K562 (cell line): ENCODE data around the gene SENP3. TPM values are rescaled to one million over a fixed set of nuclear protein-coding genes. Genes with fewer than 3 reads are reported as not detected.

Experiments
- ARID4B ChIP-seq: sonication (generic); formaldehyde crosslinking; IDR thresholded peaks from 2 replicates; pipeline ENCODE4 v1.8.0; 2022; ENCODE audit warnings: mild to moderate bottlenecking, missing genetic modification reagents
- MEIS2 ChIP-seq: fragments of 450-650 bp; IDR thresholded peaks from 2 replicates; pipeline ENCODE4 v1.6.1; 2014; ENCODE audit warnings: mild to moderate bottlenecking; ENCODE audit not compliant: partially characterized antibody
- NCOA2 ChIP-seq, 2 experiments: fragments of 450-650 bp; IDR thresholded peaks; 2 replicates each; pipeline ENCODE4 v1.6.1; 2018; ENCODE audit warnings: mild to moderate bottlenecking in 2 of 2, moderate library complexity in 1 of 2; ENCODE audit not compliant: partially characterized antibody in 2 of 2
- PKNOX1 ChIP-seq: fragments of 450-650 bp; IDR thresholded peaks from 2 replicates; pipeline ENCODE4 v1.6.1; 2016
- POLR2AphosphoS5 ChIP-seq: IDR thresholded peaks from 2 replicates; pipeline ENCODE4 v1.6.1; 2011; ENCODE audit warnings: mild to moderate bottlenecking, low read depth, low read length, moderate library complexity; ENCODE audit not compliant: control insufficient read depth, insufficient read depth
- RCOR1 ChIP-seq, 2 experiments: IDR thresholded peaks; 2 replicates each; pipeline ENCODE4 v1.6.1; 2012; ENCODE audit warnings: low read depth in 2 of 2, low read length in 2 of 2, borderline replicate concordance in 1 of 2, improper control_type of control experiment in 1 of 2
- RNF219 ChIP-seq: fragments of 250-450 bp; sonication (Bioruptor Pico); IDR thresholded peaks from 2 replicates; pipeline ENCODE4 v1.5.0; 2022; ENCODE audit warnings: mild to moderate bottlenecking
- TCFL5 ChIP-seq: fragments of 250-450 bp; sonication (Bioruptor Pico); conservative IDR thresholded peaks from 2 replicates; pipeline ENCODE4 v1.6.1; 2021; ENCODE audit warnings: mild to moderate bottlenecking, moderate library complexity, matching md5 sums
- TRIM25 ChIP-seq: fragments of 450-650 bp; IDR thresholded peaks from 2 replicates; pipeline ENCODE4 v1.7.0; 2016; ENCODE audit warnings: borderline replicate concordance
- ZBTB33 ChIP-seq: sonication (generic); formaldehyde crosslinking; IDR thresholded peaks from 2 replicates; pipeline ENCODE4 v1.8.1; 2023; ENCODE audit warnings: mild to moderate bottlenecking, missing genetic modification reagents
- ZBTB7A ChIP-seq: IDR thresholded peaks from 2 replicates; pipeline ENCODE4 v1.6.1; 2011; ENCODE audit warnings: low read depth, mild to moderate bottlenecking, low read length, moderate library complexity, borderline replicate concordance; ENCODE audit not compliant: control insufficient read depth
- ZNF324 ChIP-seq: fragments of 250-450 bp; sonication (Bioruptor Pico); IDR thresholded peaks from 2 replicates; pipeline ENCODE4 v1.4.0; 2020; ENCODE audit warnings: mild to moderate bottlenecking
- ZNF589 ChIP-seq: fragments of 200-800 bp; sonication (Bioruptor generic); IDR thresholded peaks from 2 replicates; pipeline ENCODE4 v1.6.1; 2016; ENCODE audit warnings: low read depth, missing genetic modification characterization, missing compliant biosample characterization
- ZNF699 ChIP-seq: fragments of 250-450 bp; sonication (Bioruptor Pico); IDR thresholded peaks from 2 replicates; pipeline ENCODE4 v1.8.0; 2021; ENCODE audit warnings: mild to moderate bottlenecking, moderate library complexity; ENCODE audit not compliant: insufficient replicate concordance
- polyA plus RNA-seq, 8 experiments: library from polyadenylated mRNA; depleted of rRNA in 4 of 8; stranded (reverse) in 5 of 8; unstranded in 3 of 8; fragments of >200 nt; fragmentation: Nextera tagmentation in 2 of 8; fragmentation: Illumina TruSeq in 1 of 8; extraction: Ambion mirVana in 2 of 8; extraction: Trizol in 1 of 8; gene quantifications; 2 replicates each; pipeline versions ENCODE4 v1.2.1 to v1.2.3, GENCODE V29; 2011 to 2014; ENCODE audit warnings: inconsistent platforms in 1 of 8, missing spikeins in 1 of 8
- total RNA-seq, 7 experiments: library from RNA; depleted of rRNA in 6 of 7; stranded (reverse); fragments of >200 nt in 6 of 7; fragmentation: Illumina TruSeq in 2 of 7; extraction: Trizol in 2 of 7; gene quantifications; 2 replicates each; pipeline versions ENCODE4 v1.2.1 to v1.2.3, GENCODE V29; 2011 to 2021; ENCODE audit warnings: low replicate concordance in 1 of 7

Gene SENP3
- total and polyA plus RNA-seq, 9 of the 15 experiments (the other 6 are each of a cell fraction or from before 2014, with no cell fraction given) = 0.63 to 102 (median 78.8) TPM

GRCh38 chr17:7586673-7587419, 25.1 kb downstream of the SENP3 start (continued):
- TF ChIP-seq NCOA2 (IDR thresholded peaks at IDR 0.05; ENCODE audit: partially characterized antibody in 2 of 2) (no peak), ZBTB33 (CRISPR knock-in tag) (no peak), ZNF324 (no peak), RCOR1 (IDR thresholded peaks at IDR 0.05; ENCODE audit: borderline replicate concordance in 1 of 2, low read depth in 2 of 2, low read length in 2 of 2) (peak in 1 of 2 experiments; percentile 63; a peak in 2 of 4 replicates), POLR2AphosphoS5 (0 out of 2 replicates have a peak, but pooled peaks have one; percentile 6), TRIM25 (no peak), ZNF589 (no peak), ZNF699 (CRISPR knock-in tag) (no peak), TCFL5 (CRISPR knock-in tag) (no peak), RNF219 (CRISPR knock-in tag) (no peak), ZBTB7A (no peak), ARID4B (CRISPR knock-in tag) (no peak), PKNOX1 (peak; percentile 87), MEIS2 (peak; percentile 68)
